ENCODE results near the gene RMRP. TPM values are rescaled to one million over a fixed set of nuclear protein-coding genes. Genes with fewer than 3 reads are reported as not detected.

The RMRP gene
- total and polyA plus RNA-seq, 2 of the 4 experiments (the other 2 are of a cell fraction), result 39.7 to 13,690 TPM

- in situ Hi-C loops (cut with MboI; ENCODE audit: low sequenced_read_pairs), result no loop called here
- CTCF ChIA-PET, result no interaction called here
- ATAC-seq (ENCODE audit: low read depth), result no peak
Measured at GRCh38 chr9:35617548-35617947, 40.3 kb downstream of the RMRP start.

More at GRCh38 chr9:35617548-35617947, 40.3 kb downstream of the RMRP start:
- H3K27ac ChIP-seq (ENCODE audit: insufficient read depth, low read length), result no peak overlapping the region
- H2BK5ac ChIP-seq (ENCODE audit: low read depth, low read length, poor library complexity, severe bottlenecking), result no peak overlapping the region
- no peak overlapping the region for H2BK120ac ChIP-seq (ENCODE audit: low read depth, low read length)
- H3K9me3 ChIP-seq (ENCODE audit: control insufficient read depth, insufficient read depth, low read length), result no peaks in the 10 kb centered on the region; the same call in 1 of the 2 replicates
- H3K4ac ChIP-seq (ENCODE audit: low read depth, low read length), result no peak overlapping the region
- H3K4me1 ChIP-seq (ENCODE audit: control insufficient read depth, insufficient read depth, low read length), result no peaks in the 10 kb centered on the region
- H4K91ac ChIP-seq (ENCODE audit: insufficient read depth, low read depth, low read length), result no peak overlapping the region
- no peaks in the 10 kb centered on the region for H3K36me3 ChIP-seq (ENCODE audit: control insufficient read depth, insufficient read depth, low read length)
- H3K14ac ChIP-seq (replicated peaks; ENCODE audit: low read depth, low read length), result no peak overlapping the region
- no peak overlapping the region for H3K4me3 ChIP-seq (ENCODE audit: insufficient read depth, low read depth, low read length)
- peak overlapping the region; percentile 94 for H2AFZ ChIP-seq (replicated peaks; ENCODE audit: low read length, poor library complexity)
- H2AK5ac ChIP-seq (ENCODE audit: low read depth, low read length), result no peak overlapping the region
- POLR2A ChIA-PET (ENCODE audit: unreplicated experiment), result no interaction called here
- dilution Hi-C loops (cut with HindIII; ENCODE audit: low sequenced_read_pairs, unreplicated experiment) (no loop called here), intact Hi-C loops (cut with micrococcal nuclease) (no loop called here)
- H2BK20ac ChIP-seq (ENCODE audit: low read depth, low read length), result no peak overlapping the region
- H3K18ac ChIP-seq (ENCODE audit: low read depth, low read length), result no peak overlapping the region
- H3K56ac ChIP-seq (ENCODE audit: extremely low read depth, insufficient read depth, low read length), result no peak overlapping the region
- H3K79me1 ChIP-seq (ENCODE audit: low read depth in 1 of 2, low read length in 2 of 2), result no peaks in the 10 kb centered on the region
- BruUV-seq (replicated peaks), result no TSS peak
- no peak for DNase-seq
- no peak for TF ChIP-seq MAFK (IDR thresholded peaks at IDR 0.05; ENCODE audit: low read depth, low read length)
- peaks cover 68% of the 10 kb centered on the region for H3K27me3 ChIP-seq (ENCODE audit: control insufficient read depth, insufficient read depth, low read length)
- no peak overlapping the region for H2BK15ac ChIP-seq (ENCODE audit: low read depth, low read length)
- no peaks in the 10 kb centered on the region for H4K20me1 ChIP-seq (ENCODE audit: insufficient read depth, low read length)
- H3K23ac ChIP-seq (ENCODE audit: low read depth, low read length), result no peak overlapping the region
- 77% methylated on average over 4 of the region's 8 CpGs; no CpG with 5 or more reads in 1 of the 2 experiments for WGBS, 2 experiments (ENCODE audit: extremely low coverage in 2 of 2, insufficient read length in 1 of 2)
- no peaks in the 10 kb centered on the region for H3K9me1 ChIP-seq (ENCODE audit: insufficient read depth, low read length)
- H4K8ac ChIP-seq (ENCODE audit: low read depth in 2 of 2, low read length in 2 of 2), result peak overlapping the region; percentile 87 to 90; a peak in 2 of 4 replicates
- H3K9ac ChIP-seq (ENCODE audit: low read depth, low read length), result no peak overlapping the region
- H3K4me2 ChIP-seq (ENCODE audit: low read depth, low read length), result peak overlapping the region; percentile 84; the same call in 1 of the 2 replicates
- no peak overlapping the region for H2AK9ac ChIP-seq (replicated peaks; ENCODE audit: low read depth, low read length, poor library complexity)
- H4K5ac ChIP-seq (ENCODE audit: low read depth, low read length), result peak overlapping the region; percentile 49; the same call in 1 of the 2 replicates
